Renal pelvis (tissue), 12 donors: ENCODE data around the gene TBX19. TPM values are rescaled to one million over a fixed set of nuclear protein-coding genes. Genes with fewer than 3 reads are reported as not detected.
A peak's percentile ranks its signal among the peaks of the same experiment; 100 is the strongest.

Experiments used
- DNase-seq: peaks from one replicate; pipeline ENCODE4 v3.0.0-alpha.2; 2013
- long read RNA-seq, 16 experiments: transcript quantifications; one replicate each; lab custom pipeline, GENCODE V29; 2026
- polyA plus RNA-seq, 3 donors: library from polyadenylated mRNA; unstranded; fragments of 120-200 nt; gene quantifications; one replicate each; pipeline ENCODE4 v1.2.1, GENCODE V29; 2013; ENCODE audit not compliant: insufficient read length in 3 of 3

TBX19 gene
- 1 to 10 TPM; 1.9 to 3.7 (median 3.0) TPM for polyA plus RNA-seq
- long read RNA-seq, donor 1, result 0 reads
- long read RNA-seq, donor 2, result 0 reads
- long read RNA-seq, donor 3, result 0 reads
- long read RNA-seq, donor 4, result 0 reads
- long read RNA-seq, donor 5, result 0 reads
- long read RNA-seq, donor 6, result 0 reads
- long read RNA-seq, donor 7, result 0 reads
- long read RNA-seq, donor 8, result 0 reads
- long read RNA-seq, donor 9, result 0 reads
- long read RNA-seq, donor 10, partial matches to known transcripts, result 0 of 1 reads
- long read RNA-seq, donor 10, other reads (novel, unspliced or antisense), result 0 of 1 reads
- long read RNA-seq, donor 11, result 0 reads
- long read RNA-seq, donor 12, result 0 reads
- long read RNA-seq, donor 13, result 0 reads
- long read RNA-seq, donor 14, result 0 reads
- long read RNA-seq, donor 15, result 0 reads
- long read RNA-seq, donor 16, result 0 reads

- DNase-seq, result no peak
Measured at GRCh38 chr1:168280296-168280927, at the start of gene TBX19. TBX19 (plus strand) TSS chr1:168280877; CDS start chr1:168281091, 214 bp downstream.

GRCh38 chr1:168234846-168235547, 45.7 kb upstream of the TBX19 start:
- DNase-seq, result no peak

GRCh38 chr1:168235548-168235885, 45.2 kb upstream of the TBX19 start:
- no peak for DNase-seq

GRCh38 chr1:168235937-168236336, 44.7 kb upstream of the TBX19 start:
- DNase-seq, result no peak

GRCh38 chr1:168236836-168237611, 43.7 kb upstream of the TBX19 start:
- no peak for DNase-seq

GRCh38 chr1:168243198-168243597, 37.5 kb upstream of the TBX19 start:
- no peak for DNase-seq

- no peak for DNase-seq
Measured at GRCh38 chr1:168243636-168244212, 37.0 kb upstream of the TBX19 start.

GRCh38 chr1:168245042-168245441, 35.6 kb upstream of the TBX19 start:
- no peak for DNase-seq

- DNase-seq, result no peak
Measured at GRCh38 chr1:168246506-168246905, 34.2 kb upstream of the TBX19 start.

GRCh38 chr1:168252204-168252733, 28.4 kb upstream of the TBX19 start:
- no peak for DNase-seq

GRCh38 chr1:168256164-168256563, 24.5 kb upstream of the TBX19 start:
- no peak for DNase-seq

- no peak for DNase-seq
Measured at GRCh38 chr1:168257397-168257796, 23.3 kb upstream of the TBX19 start.

GRCh38 chr1:168259567-168259966, 21.1 kb upstream of the TBX19 start:
- DNase-seq, result no peak

- peak; percentile 70 for DNase-seq
Measured at GRCh38 chr1:168260393-168260792, 20.3 kb upstream of the TBX19 start.

GRCh38 chr1:168261390-168261789, 19.3 kb upstream of the TBX19 start:
- no peak for DNase-seq

GRCh38 chr1:168263130-168263529, 17.5 kb upstream of the TBX19 start:
- no peak for DNase-seq

- DNase-seq, result no peak
Measured at GRCh38 chr1:168264296-168264695, 16.4 kb upstream of the TBX19 start.

GRCh38 chr1:168265596-168265995, 15.1 kb upstream of the TBX19 start:
- DNase-seq, result no peak

- no peak for DNase-seq
Measured at GRCh38 chr1:168266644-168267186, 14.0 kb upstream of the TBX19 start.

GRCh38 chr1:168271636-168272035, 9.0 kb upstream of the TBX19 start:
- DNase-seq, result no peak

- no peak for DNase-seq
Measured at GRCh38 chr1:168273575-168273974, 7.1 kb upstream of the TBX19 start.
